ENCODE results near the gene NEGR1.

DNA sequence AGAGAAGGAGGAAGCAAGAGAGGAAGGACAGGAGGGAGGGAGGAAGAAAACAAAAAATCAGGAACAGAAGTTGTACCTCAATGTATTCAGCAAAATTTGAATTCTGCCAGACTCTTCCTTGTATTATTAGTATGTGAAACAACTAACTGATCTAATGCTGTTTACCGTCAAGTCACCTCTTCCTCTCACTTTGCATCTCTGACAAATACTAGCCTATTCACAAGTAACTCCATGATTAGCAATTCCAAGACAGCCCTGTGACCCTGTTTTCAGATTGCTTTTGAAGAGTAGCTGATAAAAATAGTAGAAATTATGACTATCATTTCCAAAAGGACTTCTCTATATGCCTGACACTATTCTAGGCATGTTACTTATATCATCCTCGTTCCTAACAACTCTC lies 445.4 kb downstream of the NEGR1 start:
- TF ChIP-seq, protein P1, sequence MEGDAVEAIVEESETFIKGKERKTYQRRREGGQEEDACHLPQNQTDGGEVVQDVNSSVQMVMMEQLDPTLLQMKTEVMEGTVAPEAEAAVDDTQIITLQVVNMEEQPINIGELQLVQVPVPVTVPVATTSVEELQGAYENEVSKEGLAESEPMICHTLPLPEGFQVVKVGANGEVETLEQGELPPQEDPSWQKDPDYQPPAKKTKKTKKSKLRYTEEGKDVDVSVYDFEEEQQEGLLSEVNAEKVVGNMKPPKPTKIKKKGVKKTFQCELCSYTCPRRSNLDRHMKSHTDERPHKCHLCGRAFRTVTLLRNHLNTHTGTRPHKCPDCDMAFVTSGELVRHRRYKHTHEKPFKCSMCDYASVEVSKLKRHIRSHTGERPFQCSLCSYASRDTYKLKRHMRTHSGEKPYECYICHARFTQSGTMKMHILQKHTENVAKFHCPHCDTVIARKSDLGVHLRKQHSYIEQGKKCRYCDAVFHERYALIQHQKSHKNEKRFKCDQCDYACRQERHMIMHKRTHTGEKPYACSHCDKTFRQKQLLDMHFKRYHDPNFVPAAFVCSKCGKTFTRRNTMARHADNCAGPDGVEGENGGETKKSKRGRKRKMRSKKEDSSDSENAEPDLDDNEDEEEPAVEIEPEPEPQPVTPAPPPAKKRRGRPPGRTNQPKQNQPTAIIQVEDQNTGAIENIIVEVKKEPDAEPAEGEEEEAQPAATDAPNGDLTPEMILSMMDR (IDR thresholded peaks at IDR 0.05; ENCODE audit: low read depth, low read length), result no peak
- TF ChIP-seq EZH2phosphoT487 (IDR thresholded peaks at IDR 0.05; ENCODE audit: low read depth), result no peak
